Adrenal gland (tissue), 5 donors: Measurements from ENCODE around the gene AFF1.

Source experiments
- CTCF ChIP-seq, 6 experiments: fragments of 450-650 bp in 4 of 6; fragments of 200-600 bp in 2 of 6; sonication (generic) in 1 of 6; IDR thresholded peaks; 1 replicate in 5 of 6; 2 replicates in 1 of 6; pipeline versions ENCODE4 v1.5.1 to v1.8.0; 2016 to 2021; ENCODE audit warnings: antibody characterized with exemption in 6 of 6, mild to moderate bottlenecking in 2 of 6, moderate library complexity in 1 of 6
- POLR2A ChIP-seq, 2 donors: fragments of 450-650 bp; IDR thresholded peaks; one replicate each; pipeline ENCODE4 v1.6.1; 2017; ENCODE audit warnings: antibody characterized with exemption in 2 of 2, mild to moderate bottlenecking in 2 of 2, moderate library complexity in 1 of 2
- donor health status: DM: no; HTN: no; CAD: no.

GRCh38 chr4:87042986-87043820 is 108.4 kb downstream of the AFF1 start:
- TF ChIP-seq CTCF (IDR thresholded peaks at IDR 0.05): no peak
- no peak for TF ChIP-seq POLR2A (IDR thresholded peaks at IDR 0.05)
